Activated CD8-positive, alpha-beta memory T cell treated with anti-CD3 and anti-CD28 coated beads, Interleukin-2, amount 10 ng/mL, durations not matched to agents 7 days and 5 days (primary cell): ENCODE results near the gene PDS5A. TPM values are rescaled to one million over a fixed set of nuclear protein-coding genes. Genes with fewer than 3 reads are reported as not detected.

Experiments
- ATAC-seq: fragments of 150-1000 bp; cut with Tn5 transposase; one replicate; pipeline ENCODE4 v1.10.0; 2021; ENCODE audit warnings: moderate library complexity
- CTCF ChIA-PET: fragments of 350-600 bp; sonication (Branson Sonifier 250); formaldehyde crosslinking; loops from one replicate; lab custom pipeline; 2021; ENCODE audit warnings: antibody characterized with exemption; lab: Charles Lee
- DNase-seq: peaks from one replicate; pipeline ENCODE4 v3.0.0-alpha.2; 2020
- H3K27ac Mint-ChIP-seq: one replicate; pipeline ENCODE4 v1.8.0; 2021; ENCODE audit warnings: mild to moderate bottlenecking, mixed read lengths
- H3K27me3 Mint-ChIP-seq: one replicate; pipeline ENCODE4 v1.8.0; 2021; ENCODE audit warnings: mixed read lengths
- H3K36me3 Mint-ChIP-seq: one replicate; pipeline ENCODE4 v1.8.0; 2021; ENCODE audit warnings: mild to moderate bottlenecking, mixed read lengths
- H3K4me1 Mint-ChIP-seq: one replicate; pipeline ENCODE4 v1.8.0; 2021; ENCODE audit warnings: mixed read lengths
- H3K4me3 Mint-ChIP-seq: one replicate; pipeline ENCODE4 v1.8.0; 2021; ENCODE audit warnings: mild to moderate bottlenecking, moderate library complexity, mixed read lengths
- H3K9me3 Mint-ChIP-seq: one replicate; pipeline ENCODE4 v1.8.0; 2022; ENCODE audit warnings: low read depth, mixed read lengths
- total RNA-seq, 2 experiments: library from RNA; stranded (reverse); gene quantifications; one replicate each; pipeline ENCODE4 v1.2.3, GENCODE V29; 2021

Gene PDS5A
- total RNA-seq, 2 experiments from 2014 or later = 115 to 116 TPM

DNA sequence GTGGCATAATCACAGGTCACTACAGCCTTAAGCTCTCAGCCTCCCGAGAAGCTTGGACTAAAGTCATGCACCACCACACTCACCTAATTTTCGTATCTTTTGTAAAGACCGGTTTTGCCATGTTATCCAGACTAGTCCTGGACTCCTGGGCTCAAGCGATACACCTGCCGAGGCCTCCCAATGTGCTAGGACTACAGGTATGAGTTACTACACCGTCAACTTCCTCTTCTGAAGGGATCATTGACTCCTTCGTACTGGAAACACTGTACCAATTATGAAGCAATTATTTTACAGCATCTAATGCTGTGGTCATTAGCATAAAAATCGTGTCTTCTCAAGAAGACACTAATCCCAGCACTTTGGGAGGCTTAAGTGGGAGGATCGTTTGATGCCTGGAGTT lies 35.2 kb downstream of the PDS5A start:
- Mint-ChIP-seq H3K36me3 (peaks cover 15% of the 10 kb centered on the region), H3K27ac (no peak overlapping the region), H3K4me3 (no peak overlapping the region), H3K27me3 (no peaks in the 10 kb centered on the region), H3K9me3 (no peaks in the 10 kb centered on the region), H3K4me1 (peaks cover 38% of the 10 kb centered on the region)
- DNase-seq (no peak), ATAC-seq (no peak)
- CTCF ChIA-PET = no interaction called here

DNA sequence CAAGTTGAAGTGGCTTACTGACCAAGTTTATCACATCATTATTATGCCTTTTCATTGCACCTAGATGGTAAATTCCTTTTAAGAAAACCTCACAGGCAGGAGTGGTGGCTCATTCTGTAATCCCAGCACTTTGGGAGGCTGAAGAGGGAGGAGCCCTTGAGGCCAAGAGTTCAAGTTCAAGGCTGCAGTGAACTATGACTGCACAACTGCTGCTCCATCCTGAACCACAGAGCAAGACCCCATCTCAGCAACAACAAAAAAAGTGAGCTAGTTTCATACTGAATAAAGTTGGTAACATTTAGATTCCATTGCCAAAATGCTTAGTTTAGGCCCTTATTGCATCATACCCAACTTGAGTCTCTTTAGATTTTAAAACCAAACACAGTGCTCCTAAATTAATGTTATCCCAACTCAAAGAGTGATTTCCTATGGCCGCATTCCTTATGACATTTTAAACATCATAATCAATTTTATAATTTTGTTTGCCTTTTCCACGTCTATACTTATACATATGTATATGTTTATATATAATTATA lies 36.0 kb downstream of the PDS5A start:
- Mint-ChIP-seq H3K4me1 (peaks cover 37% of the 10 kb centered on the region), H3K9me3 (no peaks in the 10 kb centered on the region), H3K27me3 (no peaks in the 10 kb centered on the region), H3K27ac (no peak overlapping the region), H3K4me3 (no peak overlapping the region), H3K36me3 (peaks cover 20% of the 10 kb centered on the region)
- DNase-seq (no peak), ATAC-seq (no peak)
- CTCF ChIA-PET = no interaction called here

DNA sequence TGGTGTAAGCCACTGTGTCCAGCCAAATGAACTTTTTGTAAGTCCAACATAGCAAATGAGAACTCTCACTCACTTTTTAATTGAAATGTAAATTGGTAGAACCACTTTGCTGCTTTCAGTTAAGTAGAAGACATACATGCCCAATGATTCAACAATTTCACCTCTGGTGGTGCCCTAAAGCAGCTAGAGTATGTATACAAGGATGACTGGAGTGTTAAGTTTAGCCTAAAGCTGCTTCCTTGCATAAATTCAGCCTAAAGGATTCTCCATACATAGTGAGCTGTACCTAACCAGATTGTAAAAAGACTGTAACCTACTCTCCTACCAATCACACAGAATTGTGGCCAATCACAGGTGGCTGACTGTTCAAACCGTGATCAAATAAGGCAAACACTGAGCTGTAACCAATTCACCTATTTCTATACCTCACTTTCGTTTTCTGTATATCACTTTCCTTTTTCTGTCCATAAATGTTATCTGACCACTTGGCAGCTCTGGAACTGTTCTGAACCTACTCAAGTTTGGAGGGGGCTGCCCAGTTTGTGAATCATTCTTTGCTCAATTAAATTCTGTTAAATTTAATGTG lies 39.9 kb downstream of the PDS5A start:
- no peaks in the 10 kb centered on the region for H3K27me3 Mint-ChIP-seq
- H3K4me3 Mint-ChIP-seq = no peak overlapping the region
- ATAC-seq (no peak), DNase-seq (no peak)
- no peaks in the 10 kb centered on the region for H3K9me3 Mint-ChIP-seq
- H3K4me1 Mint-ChIP-seq = peaks cover 61% of the 10 kb centered on the region
- CTCF ChIA-PET = no interaction called here
- peaks cover 26% of the 10 kb centered on the region for H3K36me3 Mint-ChIP-seq
- H3K27ac Mint-ChIP-seq = peak overlapping the region; percentile 21

DNA sequence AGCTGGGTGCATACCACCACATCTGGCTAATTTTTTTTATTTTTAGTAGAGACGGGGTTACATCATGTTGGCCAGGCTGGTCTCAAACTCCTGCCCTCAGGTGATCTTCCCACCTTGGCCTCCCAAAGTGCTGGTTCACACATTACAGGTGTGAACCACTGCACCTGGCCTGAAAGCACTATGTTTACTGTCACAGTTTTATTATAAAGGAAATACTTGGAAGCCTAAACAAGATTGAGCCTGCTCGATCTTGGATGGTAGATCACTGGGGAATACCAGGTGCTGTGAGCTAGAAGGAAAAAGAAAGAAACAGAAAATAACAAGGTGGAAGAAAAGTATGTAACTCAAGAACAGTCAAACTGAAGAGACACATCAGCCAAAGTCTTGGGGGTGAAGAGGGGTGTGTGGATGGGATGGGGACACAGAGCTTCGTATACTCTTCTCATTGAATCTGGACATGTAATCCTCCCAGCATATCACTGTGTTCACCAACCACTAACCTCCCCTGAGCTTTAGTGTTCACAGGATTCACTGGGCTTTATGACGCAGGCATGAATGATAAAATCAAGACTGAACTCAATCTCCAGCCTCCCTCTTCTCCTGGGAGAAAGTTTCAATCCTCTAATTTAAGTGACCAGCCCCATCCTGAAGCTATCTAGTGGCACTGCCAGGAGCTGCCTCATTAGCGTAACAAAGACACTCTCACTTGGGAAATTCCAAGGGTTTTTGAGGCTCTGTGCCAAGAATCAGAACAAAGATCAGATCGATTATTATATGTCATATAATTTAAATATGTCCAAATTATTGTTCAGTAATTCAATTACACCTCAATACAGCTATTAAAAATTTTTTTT lies 40.9 kb downstream of the PDS5A start:
- peaks cover 62% of the 10 kb centered on the region for H3K4me1 Mint-ChIP-seq
- no peak overlapping the region for H3K4me3 Mint-ChIP-seq
- ATAC-seq (no peak), DNase-seq (no peak)
- H3K9me3 Mint-ChIP-seq = no peaks in the 10 kb centered on the region
- peaks cover 28% of the 10 kb centered on the region for H3K36me3 Mint-ChIP-seq
- CTCF ChIA-PET = no interaction called here
- no peaks in the 10 kb centered on the region for H3K27me3 Mint-ChIP-seq
- H3K27ac Mint-ChIP-seq = peak overlapping the region; percentile 15

DNA sequence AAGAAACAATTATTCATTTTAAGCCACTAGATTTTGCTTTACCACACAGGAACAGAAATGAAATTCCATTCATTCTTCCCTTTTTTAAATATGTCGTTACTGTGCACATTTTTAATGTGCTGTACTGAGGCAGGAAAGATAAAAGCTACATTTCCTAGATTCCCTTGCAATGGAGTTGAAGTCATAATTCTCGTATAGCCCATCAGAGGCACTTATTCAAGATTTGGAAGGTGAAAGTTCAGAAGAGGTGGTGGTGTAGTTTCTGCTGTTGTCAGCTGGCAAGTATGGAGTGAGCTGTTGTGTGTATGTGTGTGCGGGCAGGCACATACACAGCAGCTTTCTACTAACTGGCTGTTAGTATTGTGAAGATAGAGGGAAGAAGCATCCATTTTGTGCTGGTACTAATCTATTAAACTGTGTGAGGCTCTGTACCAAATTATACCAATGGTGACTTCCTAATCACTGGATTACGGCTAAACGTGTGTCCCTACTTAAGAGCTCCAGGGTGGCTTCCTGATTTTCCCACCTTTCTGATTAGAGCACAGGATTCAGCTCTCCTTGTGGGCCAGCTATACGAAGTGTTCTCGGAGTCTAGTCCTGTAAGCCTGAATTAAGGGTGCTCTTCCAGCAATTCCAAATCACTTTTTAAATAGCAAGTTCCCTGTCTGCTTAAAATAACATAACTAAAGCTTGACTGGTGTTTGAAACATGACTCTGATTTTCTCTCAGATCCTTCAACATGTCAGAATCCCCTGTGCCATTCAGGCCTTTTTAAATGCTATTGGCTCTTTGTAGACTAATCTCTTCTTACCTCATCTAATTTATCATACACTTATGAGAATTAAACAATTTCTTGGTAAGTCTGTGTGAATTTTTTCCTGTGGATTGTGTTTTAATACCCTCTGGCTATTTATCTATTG lies 43.8 kb downstream of the PDS5A start:
- H3K9me3 Mint-ChIP-seq = no peaks in the 10 kb centered on the region
- H3K4me1 Mint-ChIP-seq = peaks cover 65% of the 10 kb centered on the region
- H3K27me3 Mint-ChIP-seq = no peaks in the 10 kb centered on the region
- peak overlapping the region; percentile 86 for H3K27ac Mint-ChIP-seq
- CTCF ChIA-PET = interaction anchor here (1.0 to 1.4 kb wide), 4 partner anchors 12 to 44 kb away, joined by 3 to 4 read pairs (median 4); partner anchors contain the start of gene PDS5A
- no peak for DNase-seq
- no peak for ATAC-seq
- H3K36me3 Mint-ChIP-seq = peaks cover 28% of the 10 kb centered on the region
- peak overlapping the region; percentile 64 for H3K4me3 Mint-ChIP-seq

DNA sequence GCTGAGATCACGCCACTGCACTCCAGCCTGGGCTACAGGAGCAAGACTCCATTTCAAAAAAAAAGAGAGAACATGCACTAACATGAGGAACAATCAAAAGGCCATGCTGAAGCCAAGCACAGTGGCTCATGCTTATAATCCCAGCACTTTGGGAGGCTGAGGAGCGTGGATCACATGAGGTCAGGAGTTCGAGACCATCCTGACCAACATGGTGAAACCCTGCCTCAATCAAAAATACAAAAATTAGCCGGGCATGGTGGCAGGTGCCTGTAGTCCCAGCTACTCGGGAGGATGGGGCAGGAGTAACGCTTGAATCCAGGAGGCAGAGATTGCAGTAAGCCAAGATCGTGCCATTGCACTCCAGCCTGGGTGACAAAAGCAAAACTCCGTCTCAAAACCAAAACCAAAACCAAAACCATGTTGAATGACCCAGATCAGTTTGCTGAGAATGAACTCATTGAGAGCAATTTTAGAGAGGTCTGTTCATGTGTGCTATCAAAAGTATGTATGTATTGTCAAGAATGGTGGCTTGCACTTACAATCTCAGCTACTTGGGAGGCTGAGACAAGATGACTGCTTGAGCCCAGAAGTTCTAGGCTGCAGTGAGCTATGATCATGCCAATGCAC lies 44.8 kb downstream of the PDS5A start:
- Mint-ChIP-seq H3K4me3 (peak overlapping the region; percentile 64), H3K36me3 (peaks cover 29% of the 10 kb centered on the region), H3K9me3 (no peaks in the 10 kb centered on the region), H3K4me1 (peaks cover 60% of the 10 kb centered on the region), H3K27ac (peak overlapping the region; percentile 86), H3K27me3 (no peaks in the 10 kb centered on the region)
- ATAC-seq (peak; percentile 81), DNase-seq (peak; percentile 47)
- CTCF ChIA-PET = interaction anchor here (1.4 kb wide), 1 partner anchor 45 kb away, joined by 4 read pairs; the partner anchor contains the start of gene PDS5A

DNA sequence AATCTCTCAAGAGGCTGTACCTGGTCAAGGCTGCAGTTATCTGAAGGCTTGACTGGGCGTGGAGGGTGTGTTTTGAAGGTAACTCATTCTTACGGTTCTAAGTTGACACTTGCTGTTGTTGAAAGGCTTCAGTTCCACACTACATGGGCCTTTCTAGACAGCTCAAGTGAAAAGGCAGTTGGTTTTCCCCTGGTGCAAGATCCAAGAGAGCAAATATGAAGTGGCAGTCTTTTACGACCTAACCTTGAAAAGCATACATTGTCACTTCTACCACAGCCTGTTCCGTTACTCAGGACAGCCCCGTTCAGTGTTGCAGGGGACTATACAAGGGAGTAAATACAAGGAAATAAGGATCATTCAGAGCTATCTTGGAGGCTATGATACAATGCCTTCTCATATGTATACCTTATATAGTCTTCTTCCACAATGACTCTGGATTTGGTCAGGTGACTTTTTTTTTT lies 46.2 kb downstream of the PDS5A start:
- no peaks in the 10 kb centered on the region for H3K27me3 Mint-ChIP-seq
- peak overlapping the region; percentile 86 for H3K27ac Mint-ChIP-seq
- ATAC-seq = peak; percentile 72
- H3K9me3 Mint-ChIP-seq = no peaks in the 10 kb centered on the region
- peaks cover 51% of the 10 kb centered on the region for H3K4me1 Mint-ChIP-seq
- CTCF ChIA-PET = interaction anchor here (0.7 kb wide), 1 partner anchor 37 kb away, joined by 3 read pairs; no protein-coding TSS in a partner anchor
- H3K4me3 Mint-ChIP-seq = no peak overlapping the region
- peak; percentile 57 for DNase-seq
- H3K36me3 Mint-ChIP-seq = peaks cover 26% of the 10 kb centered on the region

DNA sequence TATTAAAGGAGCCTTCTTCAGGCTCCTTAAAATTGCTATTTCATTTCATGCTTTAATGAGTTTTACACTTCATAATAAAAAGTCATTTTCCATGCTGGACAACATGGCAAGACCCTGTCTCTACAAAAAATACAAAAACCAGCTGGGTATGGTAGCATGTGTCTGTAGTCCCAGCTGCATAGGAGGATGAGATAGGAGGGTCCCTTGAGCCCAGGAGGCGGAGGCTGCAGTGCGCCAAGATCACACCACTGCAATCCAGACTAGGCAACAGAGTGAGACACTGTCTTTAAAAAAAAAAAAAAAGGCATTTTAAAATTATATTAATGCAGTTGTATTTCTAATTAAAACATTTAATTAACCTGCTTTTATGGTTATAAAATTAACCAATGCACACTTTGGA lies 49.2 kb downstream of the PDS5A start:
- CTCF ChIA-PET = no interaction called here
- Mint-ChIP-seq H3K4me1 (peaks cover 36% of the 10 kb centered on the region), H3K27me3 (no peaks in the 10 kb centered on the region), H3K36me3 (peaks cover 33% of the 10 kb centered on the region), H3K9me3 (no peaks in the 10 kb centered on the region), H3K4me3 (no peak overlapping the region), H3K27ac (no peak overlapping the region)
- ATAC-seq = no peak
- no peak for DNase-seq

DNA sequence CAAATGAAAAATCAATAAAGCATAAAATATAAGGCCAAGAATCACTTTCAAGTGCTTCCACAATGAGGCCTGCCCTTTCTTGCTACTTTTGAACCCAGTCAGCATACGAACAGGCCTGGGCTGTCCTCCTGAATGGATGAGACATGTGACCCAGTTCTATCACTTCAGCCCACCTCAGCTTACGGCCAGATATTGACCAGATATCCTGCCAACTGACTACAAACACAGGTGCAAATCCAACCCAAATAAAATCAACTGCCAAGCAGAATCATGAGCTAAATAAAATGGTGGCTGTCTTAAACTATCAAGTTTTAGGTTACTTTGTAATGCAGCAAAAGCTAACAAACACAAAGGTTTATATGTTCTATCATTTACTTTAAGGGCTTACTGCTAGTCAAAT lies 53.7 kb downstream of the PDS5A start:
- H3K27ac Mint-ChIP-seq = peak overlapping the region; percentile 26
- no peak for ATAC-seq
- no peak for DNase-seq
- H3K4me1 Mint-ChIP-seq = peaks cover 10% of the 10 kb centered on the region
- H3K27me3 Mint-ChIP-seq = no peaks in the 10 kb centered on the region
- peaks cover 39% of the 10 kb centered on the region for H3K36me3 Mint-ChIP-seq
- H3K9me3 Mint-ChIP-seq = no peaks in the 10 kb centered on the region
- CTCF ChIA-PET = no interaction called here
- no peak overlapping the region for H3K4me3 Mint-ChIP-seq

DNA sequence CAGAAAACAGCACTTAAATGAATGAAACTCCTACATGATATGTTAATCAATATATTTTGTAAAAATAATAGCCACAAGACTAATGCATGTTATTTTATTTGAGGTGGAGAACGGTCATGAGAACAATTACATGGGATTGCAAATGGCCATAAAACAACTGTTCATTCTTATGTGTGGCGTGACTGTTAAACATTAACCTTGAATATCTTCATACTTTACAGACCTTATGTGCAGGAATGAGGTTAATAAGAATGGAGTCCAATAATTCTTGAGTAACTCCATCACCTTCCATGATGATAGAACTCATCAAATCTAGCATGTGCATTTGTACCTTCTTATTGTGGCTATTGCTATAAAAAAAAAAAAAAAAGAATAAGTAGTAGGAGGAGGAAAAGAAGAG lies 55.3 kb downstream of the PDS5A start:
- H3K9me3 Mint-ChIP-seq = no peaks in the 10 kb centered on the region
- no peaks in the 10 kb centered on the region for H3K27me3 Mint-ChIP-seq
- DNase-seq = no peak
- peaks cover 35% of the 10 kb centered on the region for H3K36me3 Mint-ChIP-seq
- peaks cover 10% of the 10 kb centered on the region for H3K4me1 Mint-ChIP-seq
- ATAC-seq = no peak
- H3K4me3 Mint-ChIP-seq = no peak overlapping the region
- CTCF ChIA-PET = interaction anchor here (1.2 kb wide), 1 partner anchor 12 kb away, joined by 3 read pairs; no protein-coding TSS in a partner anchor
- no peak overlapping the region for H3K27ac Mint-ChIP-seq

DNA sequence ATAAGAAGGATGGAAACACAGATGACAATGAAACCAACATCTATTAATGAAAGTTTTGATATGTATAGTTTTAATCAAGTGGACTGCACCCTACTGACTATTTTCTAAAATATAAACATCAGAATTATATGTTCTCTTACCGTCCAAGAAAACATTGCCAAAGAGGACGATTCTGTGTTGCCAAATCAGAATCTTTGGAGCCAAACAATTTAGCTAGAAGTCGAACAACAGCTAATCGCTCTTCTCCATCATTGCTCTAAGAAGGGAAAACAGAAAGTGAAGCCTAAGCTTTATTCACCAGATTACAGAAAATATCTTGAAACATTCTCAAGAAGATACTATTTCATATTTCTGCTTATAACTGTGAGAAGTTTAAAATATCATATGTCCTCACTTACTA lies 64.2 kb downstream of the PDS5A start:
- ATAC-seq (no peak), DNase-seq (no peak)
- no peak overlapping the region for H3K4me3 Mint-ChIP-seq
- H3K9me3 Mint-ChIP-seq = no peaks in the 10 kb centered on the region
- CTCF ChIA-PET = interaction anchor here (1.3 kb wide), 1 partner anchor 9 kb away, joined by 3 read pairs; no protein-coding TSS in a partner anchor
- H3K27ac Mint-ChIP-seq = no peak overlapping the region
- H3K4me1 Mint-ChIP-seq = no peaks in the 10 kb centered on the region
- H3K36me3 Mint-ChIP-seq = peaks cover 14% of the 10 kb centered on the region
- H3K27me3 Mint-ChIP-seq = no peaks in the 10 kb centered on the region

DNA sequence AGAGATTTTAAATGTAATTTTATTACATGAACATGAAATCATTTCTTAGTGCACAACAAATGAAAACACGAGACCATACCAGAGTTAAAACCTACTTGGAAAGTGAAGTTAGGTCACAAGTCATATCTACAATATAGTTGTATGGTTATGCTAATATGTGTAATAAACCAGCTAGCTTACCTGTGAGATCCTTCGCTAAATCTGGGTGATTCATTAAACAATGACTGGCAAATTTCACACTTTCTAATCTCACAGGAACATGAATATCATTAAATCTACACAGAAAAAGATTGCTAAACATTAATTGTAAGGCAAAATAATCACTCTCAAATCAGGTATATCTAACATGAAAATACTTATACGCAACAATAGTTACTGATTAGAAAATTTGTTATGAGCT lies 67.6 kb downstream of the PDS5A start:
- H3K36me3 Mint-ChIP-seq = peaks cover 18% of the 10 kb centered on the region
- no peaks in the 10 kb centered on the region for H3K27me3 Mint-ChIP-seq
- ATAC-seq = no peak
- no peak overlapping the region for H3K27ac Mint-ChIP-seq
- peaks cover 1% of the 10 kb centered on the region for H3K4me1 Mint-ChIP-seq
- no peak overlapping the region for H3K4me3 Mint-ChIP-seq
- no peaks in the 10 kb centered on the region for H3K9me3 Mint-ChIP-seq
- CTCF ChIA-PET = interaction anchor here (0.6 kb wide), 1 partner anchor 12 kb away, joined by 3 read pairs; no protein-coding TSS in a partner anchor
- no peak for DNase-seq
